Amygdala (tissue), 56 donors: ENCODE data around the gene SORBS1.

ENCODE experiments used
- DNase-seq, 56 donors: peaks; one replicate each; lab custom pipeline; 2025; lab: John Stamatoyannopoulos, UW

The SORBS1 gene

GRCh38 chr10:95422233-95422632 lies 138.9 kb downstream of the SORBS1 start:
- peak in 24 of 56 donors; percentile 14 to 76 (median 40) for DNase-seq

DNA sequence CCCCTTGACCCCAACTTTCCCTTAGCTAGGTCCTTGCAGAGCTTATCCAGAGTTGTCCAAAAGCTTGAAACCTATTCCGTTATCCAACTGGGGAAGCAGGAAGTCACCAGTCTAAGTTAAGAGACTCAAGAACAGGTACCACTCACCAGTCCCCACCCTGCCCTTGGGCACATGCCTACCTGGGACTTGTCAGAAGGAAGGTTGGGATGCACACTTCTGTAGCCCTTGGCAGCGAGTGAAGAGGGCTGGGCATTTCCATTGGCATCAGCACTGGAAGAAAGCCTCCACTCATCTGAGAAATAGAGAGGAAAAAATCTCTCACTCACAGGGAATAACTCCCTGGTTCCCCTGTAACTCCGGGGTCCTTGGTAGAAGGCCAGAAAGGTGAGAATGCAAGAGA lies 139.4 kb downstream of the SORBS1 start:
- no peak for DNase-seq

- DNase-seq: no peak
Observed at GRCh38 chr10:95419399-95419798, 141.8 kb downstream of the SORBS1 start.

GRCh38 chr10:95416973-95417372 lies 144.2 kb downstream of the SORBS1 start:
- DNase-seq: no peak

- no peak for DNase-seq
Observed at GRCh38 chr10:95416270-95416669, 144.9 kb downstream of the SORBS1 start.

GRCh38 chr10:95415621-95416031 lies 145.5 kb downstream of the SORBS1 start:
- DNase-seq: no peak

GRCh38 chr10:95414844-95415485 lies 146.2 kb downstream of the SORBS1 start:
- DNase-seq: peak in 15 of 56 donors; percentile 14 to 67 (median 35)

DNA sequence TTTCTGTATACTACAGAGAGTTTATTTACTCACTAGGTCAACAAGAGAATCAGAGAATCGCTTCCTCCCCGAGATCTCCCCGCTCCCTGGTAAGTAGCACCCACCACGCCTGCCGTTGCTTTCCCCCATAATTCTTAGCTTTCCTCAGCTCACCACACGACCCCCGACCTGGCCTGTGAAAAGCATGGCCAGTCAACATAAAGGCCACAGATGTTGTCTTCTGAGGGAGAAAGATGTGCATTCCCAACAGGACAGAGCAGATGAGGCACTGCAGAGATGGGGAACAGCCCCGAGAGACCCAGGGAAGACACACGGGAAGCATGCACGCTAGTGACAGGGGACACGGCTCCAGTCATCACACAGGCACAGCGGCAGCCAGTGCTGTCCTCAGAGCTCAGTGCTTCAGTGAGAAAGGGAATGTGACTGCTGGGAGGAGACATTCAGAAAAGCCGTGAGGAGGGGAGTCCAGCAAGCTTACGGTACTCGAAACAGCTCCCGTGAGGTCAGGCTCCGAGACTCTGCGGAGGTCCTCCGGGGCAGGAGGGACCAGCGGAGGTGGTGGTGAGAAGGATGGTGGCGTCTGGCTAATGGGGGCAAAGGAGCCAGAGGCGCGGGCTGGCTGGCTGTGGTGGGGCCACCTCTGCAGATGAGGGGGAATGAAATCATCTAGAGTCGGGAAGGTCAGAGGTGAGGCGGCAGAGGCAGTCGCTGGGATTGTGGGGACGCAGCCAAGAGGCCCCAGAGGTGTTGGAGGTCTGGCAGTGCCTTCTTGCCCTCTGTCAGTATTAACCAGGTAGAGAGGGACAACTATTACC lies 146.9 kb downstream of the SORBS1 start:
- no peak for DNase-seq

- DNase-seq: no peak
Observed at GRCh38 chr10:95413588-95413987, 147.6 kb downstream of the SORBS1 start.

DNA sequence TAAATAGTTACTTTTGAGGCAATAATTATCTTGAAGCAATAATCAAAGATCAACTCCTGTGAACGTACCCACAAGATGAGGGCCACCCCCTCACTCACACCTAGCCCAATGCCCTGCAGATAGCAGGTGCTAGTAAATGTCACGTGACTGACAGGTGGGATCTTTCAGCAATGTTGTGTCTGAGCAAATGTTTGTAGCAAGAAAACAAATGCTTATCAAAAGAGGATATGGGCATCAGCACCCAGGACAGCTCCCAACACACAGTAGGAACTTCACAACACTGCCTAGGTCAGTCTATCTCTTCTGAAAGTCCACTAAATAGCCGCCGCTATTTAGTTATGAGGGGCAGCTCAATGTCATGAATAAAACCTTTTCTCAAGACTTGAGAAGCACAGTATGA lies 149.5 kb downstream of the SORBS1 start:
- DNase-seq: no peak

- peak in 8 of 56 donors; percentile 15 to 43 (median 30) for DNase-seq
Observed at GRCh38 chr10:95408983-95409873, 151.9 kb downstream of the SORBS1 start.

- DNase-seq: no peak
Observed at GRCh38 chr10:95408148-95408960, 152.8 kb downstream of the SORBS1 start.

DNA sequence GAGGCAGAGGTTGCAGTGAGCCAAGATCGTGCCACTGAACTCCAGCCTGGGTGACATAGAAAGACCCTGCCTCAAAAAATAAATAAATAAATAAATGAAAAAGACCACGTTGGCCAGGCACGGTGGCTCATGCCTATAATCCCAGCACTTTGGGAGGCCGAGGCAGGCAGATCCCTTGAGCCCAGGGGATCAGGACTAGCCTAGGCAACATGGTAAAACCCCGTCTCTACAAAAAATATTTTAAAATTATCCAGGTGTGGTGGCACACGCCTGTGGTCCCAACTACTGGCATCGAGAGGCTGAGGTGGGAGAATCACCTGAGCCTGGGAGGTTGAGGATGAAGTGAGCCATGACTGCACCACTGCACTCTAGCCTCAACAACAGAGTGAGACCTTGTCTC lies 153.6 kb downstream of the SORBS1 start:
- DNase-seq: no peak

DNA sequence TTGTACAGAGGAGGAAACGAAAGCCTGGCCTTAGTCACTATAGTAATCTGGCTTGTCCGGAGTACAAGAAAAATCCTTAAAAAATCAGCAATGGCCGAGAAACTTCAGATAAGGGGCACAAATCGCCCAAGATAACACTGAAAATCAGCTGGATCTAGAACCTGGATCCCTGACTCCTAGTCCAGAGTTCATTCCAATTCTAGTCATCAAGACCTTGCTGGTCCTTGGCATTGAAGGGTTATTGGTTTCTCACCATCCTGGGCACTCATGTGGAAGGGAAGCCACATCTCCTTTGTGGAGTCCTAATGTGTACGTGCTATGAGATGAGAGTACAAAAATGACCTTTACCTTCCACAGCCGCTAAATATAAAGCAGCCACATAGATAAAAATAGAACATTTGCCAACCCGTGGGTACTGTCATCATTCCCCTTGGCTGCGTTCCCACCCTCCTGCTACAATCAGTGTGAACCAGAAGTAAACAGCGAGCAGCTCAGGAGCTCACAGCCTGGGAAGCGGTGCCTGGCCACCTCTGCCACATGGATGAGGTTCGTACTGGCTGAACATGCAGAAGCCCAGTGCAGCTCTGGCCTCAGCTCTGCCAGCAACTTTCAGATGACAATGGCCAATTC lies 154.4 kb downstream of the SORBS1 start:
- DNase-seq: peak in 25 of 56 donors; percentile 9 to 67 (median 33)

DNA sequence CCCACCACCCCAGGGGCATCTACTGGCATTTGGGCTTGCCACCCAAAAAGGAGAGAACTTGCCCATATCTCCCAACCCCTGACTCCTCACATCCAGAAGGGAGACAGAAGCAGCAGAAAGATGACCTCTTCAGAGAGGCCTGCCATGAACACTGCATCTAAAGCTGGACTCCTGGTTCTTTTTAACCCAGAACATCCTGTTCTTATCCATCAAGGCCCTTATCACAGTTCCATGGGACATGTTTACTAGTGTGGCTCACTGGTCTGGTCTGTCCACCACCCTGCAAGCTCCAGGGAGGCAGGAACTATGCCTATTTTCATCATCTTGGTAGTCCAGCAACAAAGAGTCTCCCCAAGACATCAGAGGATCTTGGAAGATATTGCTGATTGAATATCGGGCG lies 155.5 kb downstream of the SORBS1 start:
- DNase-seq: no peak

- no peak for DNase-seq
Observed at GRCh38 chr10:95404864-95405263, 156.3 kb downstream of the SORBS1 start.

DNA sequence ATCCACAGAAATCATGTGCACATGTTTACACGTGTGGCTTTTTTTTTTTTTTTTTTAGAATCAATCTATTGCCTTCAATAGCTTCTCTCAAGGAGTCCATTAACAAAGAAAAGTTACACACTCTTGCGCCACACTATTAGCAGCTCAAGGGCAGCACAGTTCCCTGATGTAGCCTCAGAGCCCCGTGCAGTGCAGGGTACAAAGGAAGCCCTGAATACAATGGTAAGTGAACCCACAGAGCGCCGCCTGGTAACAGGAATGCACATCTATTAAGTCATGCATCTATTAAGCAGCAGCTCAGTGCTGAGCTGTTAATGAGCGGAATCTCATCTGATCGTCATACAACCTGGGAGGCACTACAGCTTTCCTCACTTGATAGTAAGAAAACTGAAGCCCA lies 156.7 kb downstream of the SORBS1 start:
- peak in 1 of 56 donors; percentile 35 for DNase-seq

- no peak for DNase-seq
Observed at GRCh38 chr10:95403700-95404461, 157.3 kb downstream of the SORBS1 start.
